IPS DF 6.9 (cell line): Measurements from ENCODE around the gene DRD2.
A peak's percentile ranks its signal among the peaks of the same experiment; 100 is the strongest.
"Not testable (repeated sequence)": the region's sequence is repeated elsewhere in the genome, so short reads cannot be mapped to it uniquely, and the experiment has no call there.

Experiments used
- DNase-seq: peaks from one replicate; pipeline ENCODE4 v3.0.0-alpha.2; 2013; ENCODE audit warnings: low read depth, low spot score
- H3K27ac ChIP-seq: one replicate; pipeline ENCODE4 v1.5.1; 2013; ENCODE audit warnings: low read length, control low read depth
- H3K27me3 ChIP-seq: 2 replicates; pipeline ENCODE4 v1.6.1; 2013; ENCODE audit warnings: mild to moderate bottlenecking, low read length; ENCODE audit not compliant: control insufficient read depth, insufficient read depth
- H3K36me3 ChIP-seq: 2 replicates; pipeline ENCODE4 v1.6.1; 2013; ENCODE audit warnings: low read length; ENCODE audit not compliant: control insufficient read depth, insufficient read depth
- H3K4me1 ChIP-seq: 2 replicates; pipeline ENCODE4 v1.6.1; 2013; ENCODE audit warnings: low read length; ENCODE audit not compliant: control insufficient read depth, insufficient read depth
- H3K4me3 ChIP-seq: 2 replicates; pipeline ENCODE4 v1.5.1; 2013; ENCODE audit warnings: mild to moderate bottlenecking, low read length
- H3K9me3 ChIP-seq: 2 replicates; pipeline ENCODE4 v1.6.1; 2013; ENCODE audit warnings: low read length, inconsistent platforms; ENCODE audit not compliant: control insufficient read depth, insufficient read depth
- WGBS: extraction: QIAGEN DNeasy Blood & Tissue Kit; methylation state at CpG from one replicate; pipeline ENCODE4 v1.1.7; 2013; ENCODE audit warnings: mixed read lengths, missing lambda C conversion rate; ENCODE audit not compliant: insufficient read length, insufficient coverage; 5-methylcytosine and 5-hydroxymethylcytosine counted together

DRD2 gene

GRCh38 chr11:113475160-113475761, at the start of gene DRD2:
Gene DRD2, minus strand, starts transcription at chr11:113475398. Its CDS starts 50,747 bp downstream, at chr11:113424651.
- DNase-seq, result no peak
- Histone ChIP-seq H3K27me3 (peaks cover 8% of the 10 kb centered on the region; the same call in 1 of the 2 replicates), H3K4me3 (peak within 1 kb of the TSS; percentile 49; the same call in 1 of the 2 replicates), H3K27ac (no peak within 1 kb of the TSS), H3K9me3 (no peaks in the 10 kb centered on the region), H3K4me1 (peaks cover 3% of the 10 kb centered on the region; the same call in 1 of the 2 replicates), H3K36me3 (no peaks in the 10 kb centered on the region)
- no CpG with 5 or more reads among the region's 65 CpGs for WGBS

DNA sequence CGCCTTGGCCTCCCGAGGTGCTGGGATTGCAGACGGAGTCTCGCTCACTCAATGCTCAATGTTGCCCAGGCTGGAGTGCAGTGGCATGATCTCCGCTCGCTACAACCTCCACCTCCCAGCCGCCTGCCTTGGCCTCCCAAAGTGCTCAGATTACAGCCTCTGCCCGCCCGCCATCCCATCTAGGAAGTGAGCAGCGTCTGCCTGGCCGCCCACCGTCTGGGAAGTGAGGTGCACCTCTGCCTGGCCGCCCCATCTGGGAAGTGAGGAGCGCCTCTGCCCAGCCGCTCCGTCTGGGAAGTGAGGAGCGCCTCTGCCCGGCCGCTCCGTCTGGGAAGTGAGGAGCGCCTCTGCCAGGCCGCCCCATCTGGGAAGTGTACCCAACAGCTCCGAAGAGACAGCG, 48.7 kb upstream of the DRD2 start:
- H3K4me1 ChIP-seq, DNase-seq, H3K9me3 ChIP-seq, H3K27ac ChIP-seq, H3K27me3 ChIP-seq, H3K36me3 ChIP-seq, H3K4me3 ChIP-seq: not testable (repeated sequence)
- no CpG with 5 or more reads among the region's 24 CpGs for WGBS

DNA sequence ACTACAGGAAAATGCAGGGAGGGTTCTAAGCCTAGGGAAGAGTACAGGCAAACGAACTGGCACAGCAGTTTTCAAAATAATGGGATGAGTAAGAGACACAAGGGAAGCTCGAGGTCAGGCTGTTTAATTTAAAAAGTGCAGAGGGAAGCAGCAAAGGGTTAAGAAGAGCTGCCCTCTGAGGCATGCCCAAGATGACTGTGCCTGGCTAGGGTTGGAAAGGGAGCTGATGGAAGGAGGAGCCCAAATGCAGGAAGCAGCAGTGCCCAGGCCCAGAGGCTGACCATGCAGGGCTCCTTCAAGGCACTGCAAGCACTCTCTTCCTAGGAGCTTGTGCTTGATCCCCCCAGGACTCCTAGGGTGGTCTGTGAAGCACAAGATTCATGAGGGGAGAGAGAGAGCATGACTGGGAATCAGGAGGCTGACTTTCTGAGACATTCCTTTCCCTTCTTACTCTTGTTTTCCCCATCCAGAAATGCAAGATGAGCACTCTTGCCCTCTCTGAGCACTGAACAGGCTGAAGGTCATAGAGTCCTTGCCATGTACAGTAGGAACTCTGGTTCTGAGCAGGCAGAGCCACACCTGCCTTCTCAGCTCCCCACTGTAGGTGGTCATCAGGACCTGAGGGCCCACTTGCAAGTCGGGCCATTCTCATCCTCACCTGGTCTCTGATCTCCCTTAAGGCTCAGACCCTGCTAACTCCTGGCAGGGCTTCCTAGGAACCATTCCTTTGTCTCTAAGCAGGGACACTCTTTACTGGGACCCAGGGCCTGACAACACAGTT, 46.7 kb upstream of the DRD2 start:
- no CpG with 5 or more reads among the region's 3 CpGs for WGBS
- no peak overlapping the region for H3K27ac ChIP-seq
- H3K9me3 ChIP-seq, result no peaks in the 10 kb centered on the region
- H3K27me3 ChIP-seq, result no peaks in the 10 kb centered on the region
- no peak for DNase-seq
- H3K4me3 ChIP-seq, result no peak overlapping the region
- H3K4me1 ChIP-seq, result no peaks in the 10 kb centered on the region
- no peaks in the 10 kb centered on the region for H3K36me3 ChIP-seq

GRCh38 chr11:113519989-113520613, 44.9 kb upstream of the DRD2 start:
- H3K27ac ChIP-seq, result no peak overlapping the region
- H3K4me3 ChIP-seq, result no peak overlapping the region
- no peaks in the 10 kb centered on the region for H3K36me3 ChIP-seq
- no peaks in the 10 kb centered on the region for H3K27me3 ChIP-seq
- no peaks in the 10 kb centered on the region for H3K4me1 ChIP-seq
- no peak for DNase-seq
- no peaks in the 10 kb centered on the region for H3K9me3 ChIP-seq
- no CpG with 5 or more reads among the region's 4 CpGs for WGBS

DNA sequence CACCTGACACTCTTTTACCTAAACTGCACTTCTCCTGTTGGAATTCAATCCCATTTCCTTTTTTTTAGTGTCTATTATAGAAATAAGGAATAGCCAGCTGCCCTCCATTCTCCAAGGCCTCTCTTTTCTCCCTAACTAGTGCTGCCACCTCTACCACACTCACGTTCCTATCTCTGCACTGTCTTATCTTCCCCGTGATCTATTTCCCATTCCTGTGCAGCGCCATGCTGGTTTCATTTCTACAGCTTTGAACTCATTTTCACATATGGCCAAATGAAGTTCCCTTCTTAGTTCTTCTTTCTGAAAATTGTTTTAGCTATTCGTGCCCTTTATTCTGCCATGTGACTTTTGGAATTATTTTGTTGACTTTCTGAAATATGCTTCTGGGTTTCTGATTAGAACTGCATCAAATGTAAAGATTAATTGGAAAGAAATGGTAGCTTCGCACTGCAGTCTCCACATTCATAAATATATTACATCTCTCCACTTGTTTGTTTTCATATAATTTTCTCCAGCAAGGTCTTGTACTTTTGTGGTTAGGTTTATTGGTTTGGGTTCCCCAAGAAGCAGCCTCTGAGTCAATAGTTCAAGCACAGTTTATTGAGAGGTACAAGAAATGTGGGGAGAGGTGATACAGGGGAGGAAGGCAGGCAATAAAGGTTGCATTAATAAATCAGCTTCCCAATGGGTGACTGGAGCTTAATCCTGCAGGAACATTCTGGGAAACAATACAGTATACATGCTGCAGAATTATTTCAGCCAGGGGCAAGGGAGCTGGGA, 43.7 kb upstream of the DRD2 start:
- no peaks in the 10 kb centered on the region for H3K9me3 ChIP-seq
- no peaks in the 10 kb centered on the region for H3K4me1 ChIP-seq
- no peaks in the 10 kb centered on the region for H3K27me3 ChIP-seq
- no CpG with 5 or more reads among the region's 5 CpGs for WGBS
- DNase-seq, result no peak
- no peaks in the 10 kb centered on the region for H3K36me3 ChIP-seq
- H3K27ac ChIP-seq, result no peak overlapping the region
- H3K4me3 ChIP-seq, result no peak overlapping the region

DNA sequence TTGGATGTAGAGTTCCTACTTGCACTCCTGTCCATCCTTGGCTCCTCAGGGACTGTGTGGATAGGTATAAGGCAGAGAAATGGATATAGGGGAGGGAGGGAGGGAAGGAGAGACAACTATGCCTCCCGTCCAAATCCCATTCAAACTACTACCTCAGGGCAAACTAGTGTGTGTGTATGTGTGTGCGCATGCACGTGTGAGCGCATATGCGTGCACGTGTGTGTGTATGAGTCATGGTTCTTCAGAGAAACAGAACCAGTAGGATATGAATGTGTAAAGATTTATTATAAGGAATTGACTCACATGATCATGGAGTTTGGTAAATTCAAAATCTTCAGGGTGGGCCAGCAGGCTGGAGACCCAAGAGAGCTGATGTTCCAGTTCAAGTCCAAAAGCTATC, 42.2 kb upstream of the DRD2 start:
- Histone ChIP-seq H3K27ac (no peak overlapping the region), H3K4me1 (no peaks in the 10 kb centered on the region), H3K4me3 (no peak overlapping the region), H3K36me3 (no peaks in the 10 kb centered on the region), H3K27me3 (no peaks in the 10 kb centered on the region), H3K9me3 (no peaks in the 10 kb centered on the region)
- no peak for DNase-seq
- WGBS, result no CpG with 5 or more reads among the region's 6 CpGs

- no peak for DNase-seq
- no peak overlapping the region for H3K27ac ChIP-seq
- H3K9me3 ChIP-seq, result no peaks in the 10 kb centered on the region
- H3K4me1 ChIP-seq, result no peaks in the 10 kb centered on the region
- WGBS, result no CpG with 5 or more reads among the region's 2 CpGs
- H3K4me3 ChIP-seq, result no peak overlapping the region
- H3K36me3 ChIP-seq, result no peaks in the 10 kb centered on the region
- no peaks in the 10 kb centered on the region for H3K27me3 ChIP-seq
These were observed 39.7 kb upstream of the DRD2 start for GRCh38 chr11:113514856-113515255.

GRCh38 chr11:113507341-113507740, 32.1 kb upstream of the DRD2 start:
- DNase-seq, result no peak
- Histone ChIP-seq H3K27ac (no peak overlapping the region), H3K4me3 (no peak overlapping the region), H3K27me3 (no peaks in the 10 kb centered on the region), H3K36me3 (no peaks in the 10 kb centered on the region), H3K9me3 (no peaks in the 10 kb centered on the region), H3K4me1 (no peaks in the 10 kb centered on the region)

DNA sequence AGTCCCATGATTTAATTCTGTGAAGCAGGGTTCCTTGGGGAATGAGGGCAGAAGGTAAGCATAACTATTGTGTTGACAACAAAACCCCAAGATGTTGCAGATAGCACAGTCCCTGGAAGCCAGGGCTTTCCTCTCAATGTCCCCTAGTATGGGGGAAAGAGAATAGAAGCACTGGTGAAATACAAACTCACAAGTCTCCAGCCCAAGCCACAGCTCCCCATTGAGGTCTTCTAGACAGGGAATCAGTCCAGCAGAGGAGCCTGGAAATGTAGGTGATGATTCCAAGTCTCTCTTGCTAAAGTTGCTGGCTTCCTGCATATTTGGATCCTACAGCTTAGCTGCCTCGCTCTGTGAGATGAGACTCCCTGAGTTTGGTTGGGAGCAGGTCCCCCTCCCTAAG, 31.7 kb upstream of the DRD2 start:
- no peak overlapping the region for H3K4me3 ChIP-seq
- no peaks in the 10 kb centered on the region for H3K9me3 ChIP-seq
- no peaks in the 10 kb centered on the region for H3K27me3 ChIP-seq
- H3K27ac ChIP-seq, result no peak overlapping the region
- H3K4me1 ChIP-seq, result no peaks in the 10 kb centered on the region
- no peaks in the 10 kb centered on the region for H3K36me3 ChIP-seq
- no peak for DNase-seq
- WGBS, result no CpG with 5 or more reads among the region's 1 CpG

DNA sequence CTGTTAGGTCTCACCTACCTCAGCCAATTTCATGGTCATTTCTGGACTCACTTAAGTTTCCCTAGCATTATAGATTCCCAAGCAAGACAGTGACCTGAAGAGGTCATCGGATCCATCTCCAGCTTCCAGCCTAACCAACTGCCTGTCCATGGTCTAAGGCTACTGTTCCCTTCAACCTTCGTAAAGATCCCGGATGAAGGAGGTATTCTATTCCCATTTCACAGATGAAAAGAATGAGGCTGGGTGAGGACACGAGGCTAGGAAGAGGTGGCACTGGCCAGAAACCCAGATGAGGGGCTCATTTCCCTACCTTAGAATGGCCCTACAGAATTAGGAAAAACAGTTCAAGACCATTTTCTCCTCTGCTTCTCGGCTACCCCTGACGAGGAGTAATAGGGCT, 31.3 kb upstream of the DRD2 start:
- Histone ChIP-seq H3K27ac (no peak overlapping the region), H3K4me1 (no peaks in the 10 kb centered on the region), H3K4me3 (no peak overlapping the region), H3K9me3 (no peaks in the 10 kb centered on the region), H3K36me3 (no peaks in the 10 kb centered on the region), H3K27me3 (no peaks in the 10 kb centered on the region)
- no CpG with 5 or more reads among the region's 6 CpGs for WGBS
- no peak for DNase-seq
